Mucosa of rectum (tissue), 2 donors: ENCODE measurements around the gene PTGDR2.
A peak's percentile ranks its signal among the peaks of the same experiment; 100 is the strongest.

Experiments used
- H3K27ac ChIP-seq, 2 donors: one replicate each; pipeline ENCODE4 v1.7.0; 2013; ENCODE audit warnings: inconsistent platforms in 2 of 2, low read depth in 2 of 2, low read length in 2 of 2
- H3K27me3 ChIP-seq, 2 donors: one replicate each; pipeline ENCODE4 v1.7.0; 2013; ENCODE audit warnings: low read length in 2 of 2; ENCODE audit not compliant: control insufficient read depth in 2 of 2, insufficient read depth in 2 of 2
- H3K36me3 ChIP-seq, 2 donors: one replicate each; pipeline ENCODE4 v1.7.0; 2013; ENCODE audit warnings: low read length in 2 of 2; ENCODE audit not compliant: control insufficient read depth in 2 of 2, insufficient read depth in 2 of 2
- H3K4me1 ChIP-seq, 2 donors: one replicate each; pipeline ENCODE4 v1.7.0; 2013; ENCODE audit warnings: low read length in 2 of 2, mild to moderate bottlenecking in 1 of 2; ENCODE audit not compliant: control insufficient read depth in 2 of 2, insufficient read depth in 2 of 2
- H3K4me3 ChIP-seq, 2 donors: one replicate each; pipeline ENCODE4 v1.7.0; 2013; ENCODE audit warnings: low read length in 2 of 2
- H3K9ac ChIP-seq, 2 donors: one replicate each; pipeline ENCODE4 v1.7.0; 2013; ENCODE audit warnings: low read length in 2 of 2, low read depth in 1 of 2, mild to moderate bottlenecking in 1 of 2
- H3K9me3 ChIP-seq, 2 donors: one replicate each; pipeline ENCODE4 v1.7.0; 2013; ENCODE audit warnings: low read length in 2 of 2; ENCODE audit not compliant: control insufficient read depth in 2 of 2
- donor health status: healthy.
- donor health status: Normal muscosa, but diverticular disease.

Gene PTGDR2

DNA sequence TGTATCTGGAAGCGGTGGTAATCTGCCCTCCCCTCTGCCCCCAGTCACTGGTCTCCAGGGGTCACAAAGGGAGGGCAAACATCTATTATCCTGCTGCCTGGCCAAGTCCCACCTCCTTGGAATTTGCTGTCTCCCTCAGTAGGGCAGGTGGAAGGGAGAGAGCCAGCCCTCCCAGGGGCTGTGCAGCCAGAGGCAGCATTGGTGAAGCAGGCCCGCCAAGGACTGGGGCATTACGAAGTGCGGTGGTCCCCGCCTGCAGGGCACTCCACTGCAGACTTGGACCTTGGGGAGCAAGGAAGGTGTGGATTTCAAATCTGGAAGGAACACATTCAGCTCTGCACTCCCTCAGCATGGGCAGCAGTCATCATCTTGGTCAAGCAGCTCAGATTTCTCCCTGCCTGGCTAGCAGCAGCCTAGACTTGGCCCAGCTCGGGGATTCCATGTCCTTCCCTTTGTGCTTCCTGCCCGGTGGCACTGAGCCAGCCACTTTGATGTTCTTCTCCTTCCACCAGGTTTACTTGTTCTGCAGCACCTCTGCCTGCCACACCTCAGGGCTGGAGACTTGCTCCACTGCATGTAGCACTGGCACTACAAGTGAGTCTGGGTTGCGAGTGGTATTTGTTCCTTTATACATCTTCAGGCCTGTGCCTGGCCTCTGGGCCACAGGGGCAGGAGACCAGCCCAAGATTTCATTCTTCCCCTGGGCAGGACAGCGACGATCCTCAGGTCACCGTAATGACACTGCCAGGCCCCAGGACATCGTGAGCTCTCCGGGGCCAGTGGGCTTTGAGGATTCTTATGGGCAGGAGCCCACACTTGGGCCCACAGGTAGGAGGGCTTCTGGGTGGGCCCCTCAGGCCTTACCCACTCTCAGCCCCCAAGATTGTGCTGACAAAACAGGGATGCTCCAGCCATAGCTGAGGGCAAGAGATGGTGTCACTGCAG is 18.9 kb upstream of the PTGDR2 start:
- Histone ChIP-seq H3K27ac (no peak overlapping the region), H3K9ac (no peak overlapping the region), H3K4me1 (peaks cover 7 to 15% of the 10 kb centered on the region in 2 donors), H3K36me3 (no peaks in the 10 kb centered on the region), H3K27me3 (no peaks in the 10 kb centered on the region), H3K4me3 (no peak overlapping the region), H3K9me3 (no peaks in the 10 kb centered on the region)

GRCh38 chr11:60873533-60873932 is 17.8 kb upstream of the PTGDR2 start:
- peaks cover 7 to 15% of the 10 kb centered on the region in 2 donors for H3K4me1 ChIP-seq
- no peaks in the 10 kb centered on the region for H3K9me3 ChIP-seq
- no peaks in the 10 kb centered on the region for H3K27me3 ChIP-seq
- peak overlapping the region in 1 of 2 donors; percentile 9 for H3K27ac ChIP-seq
- no peak overlapping the region for H3K9ac ChIP-seq
- no peaks in the 10 kb centered on the region for H3K36me3 ChIP-seq
- H3K4me3 ChIP-seq: no peak overlapping the region

DNA sequence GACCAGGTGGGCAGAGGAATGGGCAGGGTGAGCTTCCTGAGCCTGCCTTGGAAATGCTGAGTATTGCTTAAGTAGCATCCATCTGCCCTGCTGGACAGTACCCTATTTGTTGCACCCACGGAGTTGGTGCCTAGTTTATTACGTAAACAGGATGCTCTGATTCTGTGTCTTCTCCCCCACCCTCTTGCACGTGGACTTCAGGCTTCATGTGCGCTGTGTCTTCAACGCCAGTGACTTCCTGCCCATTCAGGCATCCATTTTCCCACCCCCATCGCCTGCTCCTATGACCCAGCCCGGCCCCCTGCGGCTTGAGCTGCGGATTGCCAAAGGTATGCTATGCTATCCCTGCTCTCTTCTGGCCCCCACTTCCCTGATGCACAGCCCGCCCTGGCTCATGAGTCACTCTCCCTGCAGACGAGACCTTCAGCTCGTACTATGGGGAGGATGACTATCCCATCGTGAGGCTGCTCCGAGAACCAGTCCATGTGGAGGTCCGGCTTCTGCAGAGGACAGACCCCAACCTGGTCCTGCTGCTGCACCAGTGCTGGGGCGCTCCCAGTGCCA is 17.3 kb upstream of the PTGDR2 start:
- Histone ChIP-seq H3K27ac (peak overlapping the region; percentile 50 to 58), H3K36me3 (no peaks in the 10 kb centered on the region), H3K4me1 (peaks cover 7 to 15% of the 10 kb centered on the region in 2 donors), H3K9ac (no peak overlapping the region), H3K4me3 (no peak overlapping the region), H3K9me3 (no peaks in the 10 kb centered on the region), H3K27me3 (no peaks in the 10 kb centered on the region)

GRCh38 chr11:60872124-60872960 is 16.6 kb upstream of the PTGDR2 start:
- H3K27me3 ChIP-seq: no peaks in the 10 kb centered on the region
- no peaks in the 10 kb centered on the region for H3K9me3 ChIP-seq
- no peak overlapping the region for H3K4me3 ChIP-seq
- H3K36me3 ChIP-seq: no peaks in the 10 kb centered on the region
- H3K9ac ChIP-seq: no peak overlapping the region
- peaks cover 7 to 15% of the 10 kb centered on the region in 2 donors for H3K4me1 ChIP-seq
- H3K27ac ChIP-seq: peak overlapping the region; percentile 50 to 58

GRCh38 chr11:60871378-60872061 is 15.8 kb upstream of the PTGDR2 start:
- no peaks in the 10 kb centered on the region for H3K9me3 ChIP-seq
- peaks cover 7 to 15% of the 10 kb centered on the region in 2 donors for H3K4me1 ChIP-seq
- no peaks in the 10 kb centered on the region for H3K27me3 ChIP-seq
- H3K4me3 ChIP-seq: no peak overlapping the region
- H3K27ac ChIP-seq: peak overlapping the region; percentile 17 to 19
- H3K9ac ChIP-seq: no peak overlapping the region
- no peaks in the 10 kb centered on the region for H3K36me3 ChIP-seq

DNA sequence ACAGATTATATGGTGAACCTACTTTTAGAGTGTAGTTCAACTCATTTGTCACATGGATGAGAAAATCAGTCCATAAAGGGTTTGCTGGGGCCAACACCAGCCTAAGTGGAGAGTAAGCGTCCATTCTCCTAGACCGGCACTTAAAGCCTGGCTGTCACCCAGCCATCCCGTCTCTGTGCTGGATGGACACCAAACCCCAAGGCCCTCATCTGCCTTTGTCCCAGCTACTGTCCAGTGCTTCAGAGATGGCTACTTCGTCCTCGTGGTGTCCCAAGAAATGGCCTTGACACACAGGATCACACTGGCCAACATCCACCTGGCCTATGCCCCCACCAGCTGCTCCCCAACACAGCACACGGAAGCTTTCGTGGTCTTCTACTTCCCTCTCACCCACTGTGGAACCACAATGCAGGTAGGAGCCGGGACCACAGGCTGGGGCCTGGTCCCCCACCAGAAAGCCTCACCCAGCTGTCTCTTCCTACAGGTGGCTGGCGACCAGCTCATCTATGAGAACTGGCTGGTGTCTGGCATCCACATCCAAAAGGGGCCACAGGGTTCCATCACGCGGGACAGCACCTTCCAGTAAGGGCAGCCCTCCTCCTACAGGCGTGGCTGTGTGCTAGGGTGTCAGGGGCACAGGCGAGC is 15.1 kb upstream of the PTGDR2 start:
- Histone ChIP-seq H3K36me3 (no peaks in the 10 kb centered on the region), H3K9ac (no peak overlapping the region), H3K4me1 (peaks cover 7 to 15% of the 10 kb centered on the region in 2 donors), H3K27me3 (no peaks in the 10 kb centered on the region), H3K9me3 (no peaks in the 10 kb centered on the region), H3K27ac (peak overlapping the region; percentile 11 to 19), H3K4me3 (no peak overlapping the region)

- no peaks in the 10 kb centered on the region for H3K36me3 ChIP-seq
- peaks cover 7 to 12% of the 10 kb centered on the region in 2 donors for H3K4me1 ChIP-seq
- no peak overlapping the region for H3K27ac ChIP-seq
- H3K27me3 ChIP-seq: no peaks in the 10 kb centered on the region
- no peaks in the 10 kb centered on the region for H3K9me3 ChIP-seq
- no peak overlapping the region for H3K4me3 ChIP-seq
- no peak overlapping the region for H3K9ac ChIP-seq
These were observed 14.5 kb upstream of the PTGDR2 start for GRCh38 chr11:60870276-60870675.

- Histone ChIP-seq H3K9ac (no peak overlapping the region), H3K27me3 (no peaks in the 10 kb centered on the region), H3K4me3 (no peak overlapping the region), H3K36me3 (no peaks in the 10 kb centered on the region), H3K27ac (no peak overlapping the region), H3K4me1 (peaks cover 7 to 11% of the 10 kb centered on the region in 2 donors), H3K9me3 (no peaks in the 10 kb centered on the region)
These were observed 13.7 kb upstream of the PTGDR2 start for GRCh38 chr11:60869451-60869825.

DNA sequence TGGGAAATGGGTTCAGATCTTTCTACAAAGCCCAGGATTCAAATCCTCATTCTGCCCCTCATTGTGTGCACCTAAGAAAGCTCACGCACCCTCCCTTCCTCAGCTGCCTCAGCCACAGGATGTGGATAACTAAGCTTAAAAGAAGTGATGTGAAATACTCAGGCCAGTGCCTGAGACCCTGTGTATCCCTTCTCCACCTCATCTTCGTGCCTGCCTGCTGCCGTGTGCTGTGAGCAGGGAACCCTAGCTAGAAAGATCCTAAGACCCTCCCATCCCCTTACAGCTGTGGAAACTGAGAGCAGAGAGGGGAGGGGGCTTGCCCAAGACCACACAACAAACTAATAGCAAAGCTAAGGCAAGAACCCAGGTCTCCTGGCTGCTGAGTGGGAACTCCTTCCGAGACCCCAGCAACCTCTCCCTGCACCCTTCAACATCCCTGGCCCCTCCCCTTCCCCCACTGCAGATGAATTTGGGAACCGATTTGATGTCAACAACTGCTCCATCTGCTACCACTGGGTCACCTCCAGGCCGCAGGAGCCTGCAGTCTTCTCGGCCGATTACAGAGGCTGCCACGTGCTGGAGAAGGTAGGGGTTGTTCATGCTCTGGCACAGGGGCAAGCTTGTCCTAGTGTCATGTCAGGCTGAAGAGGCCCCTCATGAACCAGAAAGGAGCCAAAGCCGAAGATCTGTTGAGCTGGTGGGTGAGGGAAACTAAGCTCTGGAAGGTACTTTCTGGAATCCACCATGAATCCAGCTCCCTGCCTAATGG is 13.1 kb upstream of the PTGDR2 start:
- Histone ChIP-seq H3K4me1 (peaks cover 7 to 11% of the 10 kb centered on the region in 2 donors), H3K9ac (no peak overlapping the region), H3K4me3 (no peak overlapping the region), H3K27me3 (no peaks in the 10 kb centered on the region), H3K27ac (no peak overlapping the region), H3K9me3 (no peaks in the 10 kb centered on the region), H3K36me3 (no peaks in the 10 kb centered on the region)
